ENCODE results near the gene KRTAP5-2.
"Not testable (repeated sequence)": the region's sequence is repeated elsewhere in the genome, so short reads cannot be mapped to it uniquely, and the experiment has no call there.

The KRTAP5-2 gene

GRCh38 chr11:1597331-1597993, 632 bp downstream of the KRTAP5-2 start:
- H3K4me1 ChIP-seq (ENCODE audit: insufficient read depth, low read length): no peaks in the 10 kb centered on the region
- no peaks in the 10 kb centered on the region for H3K9me3 ChIP-seq (ENCODE audit: insufficient read depth, low read length, severe bottlenecking)
- no peaks in the 10 kb centered on the region for H3K36me3 ChIP-seq (ENCODE audit: insufficient read depth, low read length)
- no peak overlapping the region for H3K27ac ChIP-seq (ENCODE audit: low read length)
- no peaks in the 10 kb centered on the region for H4K20me1 ChIP-seq (ENCODE audit: insufficient read depth, low read length)
- H3K27me3 ChIP-seq (ENCODE audit: insufficient read depth, low read length, poor library complexity): peaks cover 3% of the 10 kb centered on the region
- ATAC-seq (ENCODE audit: insufficient read depth, low read depth) (no peak), DNase-seq (no peak)
- H3K4me2 ChIP-seq (ENCODE audit: insufficient read depth, low read length): no peak overlapping the region
- no peak for TF ChIP-seq EZH2 (IDR thresholded peaks at IDR 0.05; ENCODE audit: borderline replicate concordance, low read depth, low read length, severe bottlenecking)
- TF ChIP-seq, protein P1, sequence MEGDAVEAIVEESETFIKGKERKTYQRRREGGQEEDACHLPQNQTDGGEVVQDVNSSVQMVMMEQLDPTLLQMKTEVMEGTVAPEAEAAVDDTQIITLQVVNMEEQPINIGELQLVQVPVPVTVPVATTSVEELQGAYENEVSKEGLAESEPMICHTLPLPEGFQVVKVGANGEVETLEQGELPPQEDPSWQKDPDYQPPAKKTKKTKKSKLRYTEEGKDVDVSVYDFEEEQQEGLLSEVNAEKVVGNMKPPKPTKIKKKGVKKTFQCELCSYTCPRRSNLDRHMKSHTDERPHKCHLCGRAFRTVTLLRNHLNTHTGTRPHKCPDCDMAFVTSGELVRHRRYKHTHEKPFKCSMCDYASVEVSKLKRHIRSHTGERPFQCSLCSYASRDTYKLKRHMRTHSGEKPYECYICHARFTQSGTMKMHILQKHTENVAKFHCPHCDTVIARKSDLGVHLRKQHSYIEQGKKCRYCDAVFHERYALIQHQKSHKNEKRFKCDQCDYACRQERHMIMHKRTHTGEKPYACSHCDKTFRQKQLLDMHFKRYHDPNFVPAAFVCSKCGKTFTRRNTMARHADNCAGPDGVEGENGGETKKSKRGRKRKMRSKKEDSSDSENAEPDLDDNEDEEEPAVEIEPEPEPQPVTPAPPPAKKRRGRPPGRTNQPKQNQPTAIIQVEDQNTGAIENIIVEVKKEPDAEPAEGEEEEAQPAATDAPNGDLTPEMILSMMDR (IDR thresholded peaks at IDR 0.05; ENCODE audit: borderline replicate concordance, extremely low read depth, low read length, poor library complexity, severe bottlenecking): no peak
- H3K9ac ChIP-seq (ENCODE audit: low read depth, low read length): no peak overlapping the region
- no peaks in the 10 kb centered on the region for H3K79me2 ChIP-seq (ENCODE audit: insufficient read depth, low read length)
- H3K4me3 ChIP-seq (ENCODE audit: low read depth in 1 of 2, low read length in 2 of 2): no peak overlapping the region
- H2AFZ ChIP-seq (ENCODE audit: low read depth, low read length): no peak overlapping the region

DNA sequence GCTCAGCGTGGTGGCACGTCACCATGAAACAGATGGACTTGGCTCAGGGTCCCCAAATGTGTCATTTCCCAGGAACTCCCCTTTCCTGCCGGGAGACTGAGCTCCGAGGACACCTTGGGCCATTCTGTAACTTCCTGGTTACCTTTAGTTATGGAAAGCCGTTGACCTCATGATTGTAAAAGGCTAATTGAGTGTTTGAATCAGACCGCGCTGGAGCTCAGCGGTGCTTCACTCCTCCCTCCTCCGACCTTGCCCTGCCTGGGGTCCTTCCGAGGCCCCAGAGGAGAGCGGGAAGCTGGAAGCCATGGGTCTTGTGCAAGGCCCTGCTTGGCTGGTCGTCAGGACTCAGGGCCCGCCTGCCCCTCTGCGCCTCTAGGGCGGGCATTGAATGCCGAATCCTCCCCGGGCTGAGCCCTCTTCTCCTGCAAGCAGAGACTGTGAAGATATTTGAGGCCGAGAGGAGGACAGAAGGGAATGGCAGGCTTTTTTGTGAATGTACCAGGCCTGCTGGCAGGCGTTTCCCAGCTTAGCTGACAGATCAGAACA, 1.4 kb downstream of the KRTAP5-2 start:
- not testable (repeated sequence) for H3K9ac ChIP-seq (ENCODE audit: low read depth, low read length); H3K27me3 ChIP-seq (ENCODE audit: insufficient read depth, low read length, poor library complexity); H2AFZ ChIP-seq (ENCODE audit: low read depth, low read length); H3K4me2 ChIP-seq (ENCODE audit: insufficient read depth, low read length); H4K20me1 ChIP-seq (ENCODE audit: insufficient read depth, low read length); ATAC-seq (ENCODE audit: insufficient read depth, low read depth); H3K9me3 ChIP-seq (ENCODE audit: insufficient read depth, low read length, severe bottlenecking); DNase-seq; H3K36me3 ChIP-seq (ENCODE audit: insufficient read depth, low read length); H3K4me3 ChIP-seq (ENCODE audit: low read depth in 1 of 2, low read length in 2 of 2); H3K4me1 ChIP-seq (ENCODE audit: insufficient read depth, low read length); H3K27ac ChIP-seq (ENCODE audit: low read length); H3K79me2 ChIP-seq (ENCODE audit: insufficient read depth, low read length)

DNA sequence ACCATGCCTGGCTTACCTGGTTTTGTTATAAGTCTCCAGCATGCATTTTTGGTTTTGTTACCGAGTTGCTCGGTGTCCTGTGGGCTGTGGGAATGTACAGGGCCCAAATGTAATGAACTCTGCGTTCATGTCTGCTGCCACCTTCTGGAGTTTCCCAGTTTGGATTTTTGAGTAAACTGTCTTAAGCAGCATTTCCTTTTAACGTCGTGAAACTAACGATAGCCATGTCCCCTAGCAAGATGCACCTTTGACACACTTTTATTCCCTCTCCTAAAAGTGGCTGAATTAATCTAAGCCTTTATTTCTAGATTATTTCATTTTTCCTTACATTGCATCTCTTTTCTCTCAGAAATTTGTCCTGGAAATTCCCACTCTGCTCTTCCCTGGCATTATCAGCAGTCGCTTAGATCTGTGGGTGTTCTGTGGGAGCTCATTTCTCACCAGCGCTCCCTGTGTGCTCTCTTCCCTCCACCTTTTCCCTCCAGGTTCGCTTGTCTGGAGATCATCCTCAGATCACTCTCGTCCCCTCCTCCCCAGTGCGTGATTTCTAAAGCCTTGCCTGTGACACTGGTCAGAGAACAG, 2.0 kb downstream of the KRTAP5-2 start:
- not testable (repeated sequence) for H3K4me1 ChIP-seq (ENCODE audit: insufficient read depth, low read length); H3K4me3 ChIP-seq (ENCODE audit: low read depth in 1 of 2, low read length in 2 of 2); H3K36me3 ChIP-seq (ENCODE audit: insufficient read depth, low read length); H3K9me3 ChIP-seq (ENCODE audit: insufficient read depth, low read length, severe bottlenecking); DNase-seq; H3K27ac ChIP-seq (ENCODE audit: low read length); H3K79me2 ChIP-seq (ENCODE audit: insufficient read depth, low read length); H4K20me1 ChIP-seq (ENCODE audit: insufficient read depth, low read length); H3K27me3 ChIP-seq (ENCODE audit: insufficient read depth, low read length, poor library complexity); H2AFZ ChIP-seq (ENCODE audit: low read depth, low read length); H3K4me2 ChIP-seq (ENCODE audit: insufficient read depth, low read length); H3K9ac ChIP-seq (ENCODE audit: low read depth, low read length); ATAC-seq (ENCODE audit: insufficient read depth, low read depth)

DNA sequence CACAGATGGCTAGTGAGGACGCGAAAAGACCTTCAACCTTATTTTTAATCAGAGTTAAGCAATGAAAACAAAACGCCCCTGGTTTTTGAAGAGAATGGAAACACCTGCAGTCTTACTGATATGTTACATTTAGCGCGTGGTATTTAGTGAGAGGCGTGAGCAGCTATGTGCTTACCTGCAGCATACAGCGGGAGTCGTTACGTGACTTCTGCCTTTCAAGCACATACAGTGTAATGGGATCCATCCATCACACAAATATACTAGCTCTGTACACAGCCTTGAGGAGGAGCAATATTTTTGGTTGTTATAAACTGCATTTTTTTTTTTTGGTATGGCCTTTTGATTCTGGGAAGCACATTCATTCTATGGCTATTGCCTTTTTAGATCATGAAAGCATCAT, 5.5 kb downstream of the KRTAP5-2 start:
- Histone ChIP-seq H3K36me3 (ENCODE audit: insufficient read depth, low read length) (no peaks in the 10 kb centered on the region), H3K27ac (ENCODE audit: low read length) (no peak overlapping the region), H3K79me2 (ENCODE audit: insufficient read depth, low read length) (no peaks in the 10 kb centered on the region)

More for the DNA sequence above, 5.5 kb downstream of the KRTAP5-2 start:
- Histone ChIP-seq H3K9me3 (ENCODE audit: insufficient read depth, low read length, severe bottlenecking) (no peaks in the 10 kb centered on the region), H3K27me3 (ENCODE audit: insufficient read depth, low read length, poor library complexity) (no peaks in the 10 kb centered on the region), H2AFZ (ENCODE audit: low read depth, low read length) (no peak overlapping the region), H3K9ac (ENCODE audit: low read depth, low read length) (no peak overlapping the region), H3K4me2 (ENCODE audit: insufficient read depth, low read length) (no peak overlapping the region), H3K4me1 (ENCODE audit: insufficient read depth, low read length) (no peaks in the 10 kb centered on the region), H4K20me1 (ENCODE audit: insufficient read depth, low read length) (no peaks in the 10 kb centered on the region), H3K4me3 (ENCODE audit: low read depth in 1 of 2, low read length in 2 of 2) (no peak overlapping the region)
- TF ChIP-seq, protein P1 (IDR thresholded peaks at IDR 0.05; ENCODE audit: borderline replicate concordance, extremely low read depth, low read length, poor library complexity, severe bottlenecking): no peak
- no peak for TF ChIP-seq EZH2 (IDR thresholded peaks at IDR 0.05; ENCODE audit: borderline replicate concordance, low read depth, low read length, severe bottlenecking)
- DNase-seq (no peak), ATAC-seq (ENCODE audit: insufficient read depth, low read depth) (no peak)

Data from DND-41 (cell line).